Body of pancreas (tissue), 4 donors: ENCODE measurements around the gene SLC7A8.

Experiments used
- POLR2A ChIP-seq, 3 donors: fragments of 450-650 bp; IDR thresholded peaks; one replicate each; pipeline ENCODE4 v1.6.1; 2016; ENCODE audit warnings: antibody characterized with exemption in 3 of 3, mild to moderate bottlenecking in 2 of 3
- TF ChIP-seq, protein P1 (sequence below), 7 experiments: fragments of 450-650 bp in 4 of 7; fragments of 200-600 bp in 3 of 7; sonication (generic) in 3 of 7; IDR thresholded peaks; one replicate each; pipeline ENCODE4 v1.5.1; 2016 to 2019; ENCODE audit warnings: antibody characterized with exemption in 7 of 7

DNA sequence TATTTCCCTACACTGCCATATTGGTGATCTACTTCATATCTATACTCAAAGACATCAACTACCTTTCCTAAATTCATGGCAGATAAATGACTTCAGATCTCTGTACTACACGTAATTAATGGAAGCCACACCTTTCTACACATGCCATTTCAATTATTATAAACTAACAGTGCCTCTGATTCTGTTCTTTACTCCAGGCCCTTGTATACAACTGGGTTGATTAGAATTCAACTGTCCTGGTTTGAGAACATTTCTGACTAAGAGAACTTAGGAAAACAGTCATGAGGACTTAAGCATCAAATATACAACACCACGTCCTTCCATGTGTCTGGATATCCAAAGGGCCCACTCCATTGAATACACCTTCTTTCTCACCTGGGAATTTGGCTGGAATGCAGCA is 90.4 kb downstream of the SLC7A8 start:
- TF ChIP-seq, protein P1, sequence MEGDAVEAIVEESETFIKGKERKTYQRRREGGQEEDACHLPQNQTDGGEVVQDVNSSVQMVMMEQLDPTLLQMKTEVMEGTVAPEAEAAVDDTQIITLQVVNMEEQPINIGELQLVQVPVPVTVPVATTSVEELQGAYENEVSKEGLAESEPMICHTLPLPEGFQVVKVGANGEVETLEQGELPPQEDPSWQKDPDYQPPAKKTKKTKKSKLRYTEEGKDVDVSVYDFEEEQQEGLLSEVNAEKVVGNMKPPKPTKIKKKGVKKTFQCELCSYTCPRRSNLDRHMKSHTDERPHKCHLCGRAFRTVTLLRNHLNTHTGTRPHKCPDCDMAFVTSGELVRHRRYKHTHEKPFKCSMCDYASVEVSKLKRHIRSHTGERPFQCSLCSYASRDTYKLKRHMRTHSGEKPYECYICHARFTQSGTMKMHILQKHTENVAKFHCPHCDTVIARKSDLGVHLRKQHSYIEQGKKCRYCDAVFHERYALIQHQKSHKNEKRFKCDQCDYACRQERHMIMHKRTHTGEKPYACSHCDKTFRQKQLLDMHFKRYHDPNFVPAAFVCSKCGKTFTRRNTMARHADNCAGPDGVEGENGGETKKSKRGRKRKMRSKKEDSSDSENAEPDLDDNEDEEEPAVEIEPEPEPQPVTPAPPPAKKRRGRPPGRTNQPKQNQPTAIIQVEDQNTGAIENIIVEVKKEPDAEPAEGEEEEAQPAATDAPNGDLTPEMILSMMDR (IDR thresholded peaks at IDR 0.05): no peak
- no peak for TF ChIP-seq POLR2A (IDR thresholded peaks at IDR 0.05)
